ENCODE results near the gene HIGD1A. TPM values are rescaled to one million over a fixed set of nuclear protein-coding genes. Genes with fewer than 3 reads are reported as not detected.

HIGD1A gene
- total and polyA plus RNA-seq, 10 of the 15 experiments (the other 5 are each of a cell fraction or from before 2014, with no cell fraction given) = 73.9 to 487 (median 175) TPM

DNA sequence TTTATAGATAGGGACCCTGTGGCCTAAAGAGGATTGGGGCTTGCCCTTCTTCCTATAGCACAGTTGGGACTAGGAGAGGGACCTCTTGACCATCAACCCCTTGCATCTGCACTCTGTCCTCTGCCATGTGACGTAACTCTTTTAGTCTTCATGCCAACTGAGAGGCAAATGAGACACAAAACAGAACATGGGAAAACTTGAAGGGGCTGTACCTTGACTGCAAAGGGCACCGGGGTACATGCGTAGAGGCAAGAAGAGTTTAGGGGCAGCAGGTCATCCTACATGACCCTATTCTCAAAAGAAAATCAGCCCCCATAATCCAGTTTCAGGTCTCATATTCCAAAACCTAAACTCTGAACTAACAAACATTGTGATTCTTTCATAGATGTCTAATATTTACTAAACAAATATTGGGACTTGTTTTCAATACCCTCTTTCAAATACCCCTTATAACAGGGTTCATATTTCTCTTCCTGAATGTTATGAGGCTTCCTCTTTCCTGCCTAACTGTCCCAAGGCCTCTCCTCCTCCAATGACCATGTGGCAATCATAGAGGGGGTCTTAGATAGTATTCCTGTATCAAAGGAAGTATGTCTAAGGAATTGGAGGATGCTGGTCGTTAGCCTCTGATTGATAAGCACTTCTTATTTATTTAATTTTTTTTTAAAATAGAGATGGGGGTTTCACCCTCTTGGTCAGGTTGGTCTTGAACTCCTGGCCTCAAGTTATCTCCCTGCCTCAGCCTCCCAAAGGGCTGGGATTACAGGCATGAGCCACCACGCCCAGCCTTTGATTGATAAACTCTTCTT, 25.5 kb upstream of the HIGD1A start:
- FAIRE-seq = no peak
- no peaks in the 10 kb centered on the region for H3K27me3 ChIP-seq (replicated peaks in 1 of 2; ENCODE audit: control insufficient read depth in 2 of 2, insufficient read depth in 2 of 2, low read length in 1 of 2)
- no TSS peak for BruUV-seq (replicated peaks)
- no peaks in the 10 kb centered on the region for H3K9me3 ChIP-seq (replicated peaks; ENCODE audit: control insufficient read depth, insufficient read depth, low read length)
- ChIA-PET POLR2A (no interaction called here), RAD21 (ENCODE audit: unreplicated experiment) (interaction anchor here (1.4 to 2.1 kb wide), 2 partner anchors 9 to 10 kb away, joined by 3 to 15 read pairs; no protein-coding TSS in a partner anchor), SMC1A (ENCODE audit: uncharacterized antibody, unreplicated experiment) (interaction anchor here (0.7 to 1.5 kb wide), 3 partner anchors 49 to 639 kb away, joined by 3 to 5 read pairs (median 3); no protein-coding TSS in a partner anchor), CTCF (interaction anchor here (0.6 to 3.3 kb wide), 10 partner anchors 9 to 354 kb away, joined by 3 to 35 read pairs (median 5); no protein-coding TSS in a partner anchor)
- H2AFZ ChIP-seq (ENCODE audit: control insufficient read depth, low read depth, low read length) = no peak overlapping the region
- H3K4me1 ChIP-seq (ENCODE audit: control insufficient read depth, insufficient read depth, low read length) = no peaks in the 10 kb centered on the region
- DNase-seq (ENCODE audit: low read depth, low spot score) = no peak
- H3K4me3 ChIP-seq = no peak overlapping the region
- no peak overlapping the region for H3K27ac ChIP-seq (ENCODE audit: control insufficient read depth, insufficient read depth)
- in situ Hi-C loops (cut with MboI) (no loop called here), intact Hi-C loops (cut with micrococcal nuclease; ENCODE audit: unreplicated experiment) (loop anchor here (2.0 kb wide), 1 partner anchor 49 kb away; no protein-coding TSS in a partner anchor)
- TF ChIP-seq RAD51 (IDR thresholded peaks at IDR 0.05) (no peak), RB1 (IDR thresholded peaks at IDR 0.05; ENCODE audit: borderline replicate concordance) (no peak), NR2C1 (IDR thresholded peaks at IDR 0.05) (no peak), CREB1 (IDR thresholded peaks at IDR 0.05; ENCODE audit: low read depth) (no peak), FOS (IDR thresholded peaks at IDR 0.05; ENCODE audit: borderline replicate concordance, extremely low read depth, insufficient read length) (no peak), NRF1 (conservative IDR thresholded peaks at IDR 0.05; ENCODE audit: low read depth, low read length) (no peak), SMC3 (IDR thresholded peaks at IDR 0.05; ENCODE audit: borderline replicate concordance, low read length) (no peak), CHD2 (IDR thresholded peaks at IDR 0.05; ENCODE audit: borderline replicate concordance, low read depth, low read length) (no peak), TARDBP (IDR thresholded peaks at IDR 0.05; ENCODE audit: borderline replicate concordance) (no peak), ESRRA (IDR thresholded peaks at IDR 0.05; ENCODE audit: low read length) (no peak), CEBPB (IDR thresholded peaks at IDR 0.05; ENCODE audit: borderline replicate concordance in 1 of 2, low read depth in 2 of 2, low read length in 2 of 2) (no peak), EGR1 (IDR thresholded peaks at IDR 0.05; ENCODE audit: borderline replicate concordance in 1 of 2, low read depth in 2 of 2, low read length in 2 of 2) (no peak), SMARCA5 (IDR thresholded peaks at IDR 0.05) (no peak)
- TF ChIP-seq, protein P1, sequence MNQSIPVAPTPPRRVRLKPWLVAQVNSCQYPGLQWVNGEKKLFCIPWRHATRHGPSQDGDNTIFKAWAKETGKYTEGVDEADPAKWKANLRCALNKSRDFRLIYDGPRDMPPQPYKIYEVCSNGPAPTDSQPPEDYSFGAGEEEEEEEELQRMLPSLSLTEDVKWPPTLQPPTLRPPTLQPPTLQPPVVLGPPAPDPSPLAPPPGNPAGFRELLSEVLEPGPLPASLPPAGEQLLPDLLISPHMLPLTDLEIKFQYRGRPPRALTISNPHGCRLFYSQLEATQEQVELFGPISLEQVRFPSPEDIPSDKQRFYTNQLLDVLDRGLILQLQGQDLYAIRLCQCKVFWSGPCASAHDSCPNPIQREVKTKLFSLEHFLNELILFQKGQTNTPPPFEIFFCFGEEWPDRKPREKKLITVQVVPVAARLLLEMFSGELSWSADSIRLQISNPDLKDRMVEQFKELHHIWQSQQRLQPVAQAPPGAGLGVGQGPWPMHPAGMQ (IDR thresholded peaks at IDR 0.05; ENCODE audit: borderline replicate concordance) = no peak
- no peak overlapping the region for H3K9ac ChIP-seq (ENCODE audit: control insufficient read depth, insufficient read depth, low read length)
- no peak overlapping the region for H3K4me2 ChIP-seq (ENCODE audit: control insufficient read depth, insufficient read depth)
- ATAC-seq = no peak
- 38% methylated on average over 5 of the region's 5 CpGs for WGBS (ENCODE audit: insufficient coverage, insufficient replicate concordance, low lambda C conversion rate, missing lambda C conversion rate)
- no peaks in the 10 kb centered on the region for H3K79me2 ChIP-seq (ENCODE audit: control insufficient read depth, insufficient read depth, low read length)
- H4K20me1 ChIP-seq (ENCODE audit: control insufficient read depth, insufficient read depth) = no peaks in the 10 kb centered on the region
- H3K36me3 ChIP-seq (ENCODE audit: control insufficient read depth in 2 of 2, insufficient read depth in 2 of 2, low read length in 1 of 2) = no peaks in the 10 kb centered on the region

Measured in GM12878 (cell line).